ENCODE data around the gene TMEM18.

Gene TMEM18

DNA sequence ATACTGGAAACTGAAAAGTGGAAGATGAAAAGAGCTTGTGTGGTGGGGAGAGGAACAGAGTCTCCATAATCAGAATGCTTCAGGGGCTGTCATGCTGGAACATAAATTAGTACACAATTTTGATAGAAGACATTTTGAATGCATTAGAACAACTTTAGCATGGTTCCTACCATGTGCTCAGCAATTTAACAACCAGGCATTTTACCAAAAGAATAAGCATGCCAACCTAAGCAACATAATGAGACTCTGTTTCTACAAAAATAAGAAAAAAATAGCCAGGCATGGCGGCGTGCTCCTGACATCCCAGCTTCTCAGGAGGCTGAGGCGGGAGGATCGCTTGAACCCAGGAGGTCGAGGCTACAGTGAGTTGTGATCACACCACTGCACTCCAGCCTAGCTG lies 40.5 kb upstream of the TMEM18 start:
- TF ChIP-seq, protein P1, sequence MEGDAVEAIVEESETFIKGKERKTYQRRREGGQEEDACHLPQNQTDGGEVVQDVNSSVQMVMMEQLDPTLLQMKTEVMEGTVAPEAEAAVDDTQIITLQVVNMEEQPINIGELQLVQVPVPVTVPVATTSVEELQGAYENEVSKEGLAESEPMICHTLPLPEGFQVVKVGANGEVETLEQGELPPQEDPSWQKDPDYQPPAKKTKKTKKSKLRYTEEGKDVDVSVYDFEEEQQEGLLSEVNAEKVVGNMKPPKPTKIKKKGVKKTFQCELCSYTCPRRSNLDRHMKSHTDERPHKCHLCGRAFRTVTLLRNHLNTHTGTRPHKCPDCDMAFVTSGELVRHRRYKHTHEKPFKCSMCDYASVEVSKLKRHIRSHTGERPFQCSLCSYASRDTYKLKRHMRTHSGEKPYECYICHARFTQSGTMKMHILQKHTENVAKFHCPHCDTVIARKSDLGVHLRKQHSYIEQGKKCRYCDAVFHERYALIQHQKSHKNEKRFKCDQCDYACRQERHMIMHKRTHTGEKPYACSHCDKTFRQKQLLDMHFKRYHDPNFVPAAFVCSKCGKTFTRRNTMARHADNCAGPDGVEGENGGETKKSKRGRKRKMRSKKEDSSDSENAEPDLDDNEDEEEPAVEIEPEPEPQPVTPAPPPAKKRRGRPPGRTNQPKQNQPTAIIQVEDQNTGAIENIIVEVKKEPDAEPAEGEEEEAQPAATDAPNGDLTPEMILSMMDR (conservative IDR thresholded peaks at IDR 0.05; ENCODE audit: low read depth, low read length), result no peak
- no peak overlapping the region for H3K4me3 ChIP-seq (ENCODE audit: low read depth, low read length)
- DNase-seq (ENCODE audit: low read depth), result no peak

DNA sequence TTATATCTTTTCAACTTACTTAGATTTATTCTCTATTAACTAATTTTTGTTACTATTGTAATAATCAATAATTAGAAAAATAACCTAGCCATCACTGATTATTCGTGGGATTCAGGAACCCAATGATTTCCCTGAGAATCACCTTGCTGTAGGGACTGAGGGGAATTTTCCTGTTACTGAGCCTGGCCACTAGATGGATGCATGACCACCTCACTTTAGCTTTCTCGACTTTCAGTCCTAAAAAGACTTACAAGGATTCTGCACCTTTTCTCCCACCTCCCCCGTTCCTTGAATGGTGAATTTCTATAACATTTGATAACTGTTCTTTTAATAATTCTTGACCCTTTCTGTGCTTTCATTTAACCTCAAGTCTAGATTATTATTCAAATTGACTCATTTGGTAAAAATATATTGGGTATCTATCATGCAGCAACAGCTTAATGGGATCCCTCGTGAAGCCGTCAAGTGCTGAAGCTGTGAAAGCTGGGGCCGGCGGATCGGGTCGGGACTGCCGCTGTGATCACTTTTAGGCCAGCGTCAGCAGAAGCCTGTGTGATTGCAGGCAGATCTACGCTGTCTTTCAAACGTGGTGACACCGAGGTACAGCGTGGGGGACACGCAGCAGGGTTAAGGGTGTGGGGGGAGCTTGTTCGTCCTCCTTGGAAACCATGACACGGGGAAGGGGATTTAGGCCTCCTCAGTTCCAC lies 38.8 kb upstream of the TMEM18 start:
- DNase-seq (ENCODE audit: low read depth), result peak; percentile 65
- H3K4me3 ChIP-seq (ENCODE audit: low read depth, low read length), result no peak overlapping the region
- TF ChIP-seq, protein P1 (conservative IDR thresholded peaks at IDR 0.05; ENCODE audit: low read depth, low read length), result peak; percentile 72

DNA sequence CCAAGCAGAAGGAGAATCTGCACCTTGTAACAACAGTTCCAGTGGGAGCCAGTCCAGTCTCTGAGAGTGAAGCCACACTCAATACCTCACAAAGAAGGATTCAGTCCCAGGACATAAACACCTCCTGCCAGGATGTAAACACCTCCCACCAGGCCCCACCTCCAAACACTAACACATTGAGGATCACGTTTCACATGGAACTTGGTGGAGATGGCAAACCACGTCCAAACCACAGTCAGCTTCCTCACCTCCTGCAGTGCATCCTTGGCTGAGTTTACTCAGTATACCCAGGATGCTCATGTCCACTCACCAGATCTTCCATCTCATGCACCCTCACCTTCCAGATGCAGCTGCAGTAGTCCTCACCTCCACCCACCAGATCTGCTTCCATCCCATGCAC lies 37.8 kb upstream of the TMEM18 start:
- no peak overlapping the region for H3K4me3 ChIP-seq (ENCODE audit: low read depth, low read length)
- TF ChIP-seq, protein P1 (conservative IDR thresholded peaks at IDR 0.05; ENCODE audit: low read depth, low read length), result no peak
- no peak for DNase-seq (ENCODE audit: low read depth)

DNA sequence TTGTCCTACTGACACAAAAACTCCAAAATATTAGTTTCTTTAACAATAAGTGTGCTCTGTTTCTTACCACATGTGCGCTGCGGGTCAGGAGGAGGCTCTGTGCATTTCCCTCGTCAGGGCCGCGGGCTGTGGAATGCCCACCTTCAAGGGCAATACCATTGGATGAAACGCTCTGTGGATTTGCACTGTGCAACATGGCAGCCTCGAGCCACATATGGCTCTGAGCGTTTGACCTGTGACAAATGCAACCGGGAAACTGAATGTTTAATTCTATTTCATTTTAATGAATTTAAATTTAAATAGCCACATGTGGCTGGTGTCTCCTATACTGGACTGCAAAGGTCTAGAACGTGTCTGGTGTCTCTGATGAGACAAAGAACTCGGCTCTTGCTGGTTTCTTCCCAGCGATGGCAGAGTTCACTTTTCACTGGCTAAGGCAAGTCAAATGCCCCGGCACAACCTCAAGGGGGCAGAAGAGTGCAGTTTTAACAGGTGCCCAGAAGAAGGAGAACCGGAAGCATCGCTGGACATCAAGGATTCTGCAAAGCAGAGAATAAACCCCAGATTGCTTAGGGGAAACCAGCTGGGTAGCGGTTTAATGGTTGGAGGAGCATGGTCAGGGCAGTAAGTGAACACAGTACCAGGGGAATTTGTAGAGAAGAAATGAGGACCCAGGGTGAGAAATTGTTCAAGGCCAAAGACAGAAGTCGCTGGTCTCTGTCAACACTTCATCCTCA lies 37.0 kb upstream of the TMEM18 start:
- no peak overlapping the region for H3K4me3 ChIP-seq (ENCODE audit: low read depth, low read length)
- TF ChIP-seq, protein P1 (conservative IDR thresholded peaks at IDR 0.05; ENCODE audit: low read depth, low read length), result peak; percentile 92
- peak; percentile 75 for DNase-seq (ENCODE audit: low read depth)

DNA sequence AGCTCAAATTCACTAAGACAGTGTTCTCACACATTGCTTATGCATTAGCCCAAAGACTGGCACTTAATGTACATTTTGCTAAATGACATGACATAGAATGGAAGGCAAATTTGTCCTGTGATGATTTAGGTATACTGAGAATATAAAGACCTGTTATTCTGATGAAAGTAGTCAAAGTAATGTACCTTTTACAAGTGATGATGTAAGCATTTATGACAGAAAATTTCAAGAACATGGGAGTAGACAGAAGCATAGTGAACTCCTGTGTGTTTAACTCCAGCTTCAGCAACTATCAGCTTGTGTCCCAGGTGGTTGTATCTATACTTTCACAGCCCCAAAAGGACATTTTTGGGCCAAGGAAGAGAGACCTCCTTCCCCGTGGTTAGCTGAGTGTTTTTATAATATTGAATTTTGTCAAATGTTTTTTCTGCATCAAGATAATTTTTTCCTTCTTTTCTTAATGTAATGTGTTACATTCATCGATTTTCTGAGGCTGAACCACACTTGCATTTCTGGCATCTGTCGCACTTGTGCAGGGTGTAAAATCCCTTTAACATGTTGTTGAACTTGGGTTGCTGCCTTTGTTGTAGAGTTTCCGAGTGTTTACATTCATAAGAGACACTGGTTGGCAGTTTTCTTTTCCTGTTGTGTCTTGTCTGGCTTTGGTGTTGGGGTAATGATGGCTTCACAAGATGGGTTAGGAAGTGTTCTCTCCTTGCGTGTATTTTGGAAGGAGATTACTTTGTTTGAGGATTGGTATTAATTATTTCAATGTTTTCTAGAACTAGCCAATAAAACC lies 33.9 kb upstream of the TMEM18 start:
- TF ChIP-seq, protein P1 (conservative IDR thresholded peaks at IDR 0.05; ENCODE audit: low read depth, low read length), result no peak
- no peak for DNase-seq (ENCODE audit: low read depth)
- no peak overlapping the region for H3K4me3 ChIP-seq (ENCODE audit: low read depth, low read length)

DNA sequence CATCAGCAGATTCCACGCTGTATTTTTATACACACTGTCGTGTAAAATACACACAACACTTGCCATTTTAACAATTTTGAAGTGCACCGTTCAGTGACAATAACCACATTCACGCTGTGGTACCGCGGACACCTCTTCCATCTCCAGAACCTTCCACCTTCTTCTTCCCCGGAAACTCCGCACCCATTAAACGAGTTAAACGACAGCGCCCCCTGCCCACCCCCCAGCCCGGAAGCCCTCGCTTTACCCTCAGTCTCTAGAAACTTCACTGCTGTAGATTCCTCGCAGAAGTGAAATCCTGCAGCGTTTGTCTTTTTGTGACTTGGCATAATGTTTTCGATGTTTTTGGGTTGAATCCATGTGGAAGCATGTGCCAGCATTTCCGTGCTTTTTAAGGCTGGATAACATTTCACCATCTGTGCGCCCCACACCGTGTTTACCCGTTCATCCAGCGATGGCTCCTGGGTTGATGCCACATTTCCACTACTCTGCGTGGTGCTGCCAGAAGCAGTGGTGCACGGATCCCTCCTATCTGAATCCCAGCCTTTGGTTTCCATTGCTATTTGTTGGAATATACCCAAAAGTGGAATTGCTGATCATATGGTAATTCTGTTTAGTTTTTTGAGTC lies 32.0 kb upstream of the TMEM18 start:
- no peak for DNase-seq (ENCODE audit: low read depth)
- no peak overlapping the region for H3K4me3 ChIP-seq (ENCODE audit: low read depth, low read length)
- TF ChIP-seq, protein P1 (conservative IDR thresholded peaks at IDR 0.05; ENCODE audit: low read depth, low read length), result no peak

Measured in choroid plexus epithelial cell (primary cell).